HepG2 (cell line): Measurements from ENCODE around the gene HDGF. TPM values are rescaled to one million over a fixed set of nuclear protein-coding genes. Genes with fewer than 3 reads are reported as not detected.

Experiments used
- ATAC-seq: fragments of 200-7000 bp; cut with Tn5 transposase; 3 replicates; pipeline ENCODE4 v1.9.1; 2020; ENCODE audit warnings: mild to moderate bottlenecking, moderate library complexity
- BruUV-seq: library from RNA; stranded (reverse); fragments of 400-500 nt; replicated peaks from 2 replicates; lab custom pipeline; 2021; lab: Mats Ljungman, UMichigan
- CTCF ChIA-PET: fragments of 300-600 bp; formaldehyde crosslinking; extraction: SDS; loops from one replicate; lab custom pipeline; 2021; ENCODE audit warnings: low total read pairs, inconsistent platforms, low intra/inter-chr PET ratio; lab: Yijun Ruan, JAX
- POLR2A ChIA-PET: fragments of 350-600 bp; sonication (Branson Sonifier 250); formaldehyde crosslinking; loops from one replicate; lab custom pipeline; 2020; ENCODE audit warnings: antibody characterized with exemption, inconsistent platforms; lab: Yijun Ruan, JAX
- DNase-seq: peaks from one replicate; pipeline ENCODE4 v3.0.0-alpha.2; 2015; ENCODE audit warnings: low spot score
- FAIRE-seq: peaks from 3 replicates; lab custom pipeline; 2011; peaks lifted over from hg19 to GRCh38; lab: Jason Lieb, UNC
- H2AFZ ChIP-seq: one replicate; pipeline ENCODE4 v1.6.1; 2011; ENCODE audit warnings: low read length, inconsistent platforms
- H3K27ac ChIP-seq: fragments of 300-600 bp; 3 replicates; pipeline ENCODE4 v1.8.0; 2011; ENCODE audit warnings: mixed run types, mild to moderate bottlenecking, mixed read lengths, low read length, inconsistent platforms; ENCODE audit not compliant: insufficient read depth; ENCODE audit errors: extremely low read length
- H3K27me3 ChIP-seq, 2 experiments: fragments of 200-600 bp in 1 of 2; 2 replicates in 1 of 2; 3 replicates in 1 of 2; pipeline versions ENCODE4 v1.6.0 to v1.8.0; 2011; ENCODE audit warnings: low read length in 2 of 2, mild to moderate bottlenecking in 2 of 2, moderate library complexity in 2 of 2, inconsistent platforms in 1 of 2; ENCODE audit not compliant: insufficient read depth in 2 of 2, control insufficient read depth in 1 of 2
- H3K36me3 ChIP-seq, 2 experiments: fragments of 200-600 bp in 1 of 2; replicated peaks in 1 of 2; 2 replicates in 1 of 2; 3 replicates in 1 of 2; pipeline versions ENCODE4 v1.5.1 to v1.8.0; 2011; ENCODE audit warnings: low read length in 2 of 2, inconsistent platforms in 1 of 2; ENCODE audit not compliant: insufficient read depth in 2 of 2, control insufficient read depth in 1 of 2
- H3K4me1 ChIP-seq: 2 replicates; pipeline ENCODE4 v1.5.1; 2012; ENCODE audit warnings: low read length, inconsistent platforms; ENCODE audit not compliant: insufficient read depth
- H3K4me2 ChIP-seq: 2 replicates; pipeline ENCODE4 v1.6.0; 2011; ENCODE audit warnings: low read depth, low read length, inconsistent platforms
- H3K4me3 ChIP-seq, 3 experiments: fragments of 200-600 bp in 1 of 3; sonication (generic), shearing (Covaris generic) in 1 of 3; replicated peaks in 1 of 3; 2 replicates each; pipeline ENCODE4 v1.5.1; 2011 to 2016; ENCODE audit warnings: low read length in 3 of 3, inconsistent platforms in 2 of 3, low read depth in 2 of 3, mild to moderate bottlenecking in 2 of 3, control low read depth in 1 of 3, mixed read lengths in 1 of 3; ENCODE audit not compliant: insufficient read depth in 1 of 3
- H3K79me2 ChIP-seq: one replicate; pipeline ENCODE4 v1.6.1; 2011; ENCODE audit warnings: low read length, inconsistent platforms; ENCODE audit not compliant: insufficient read depth
- H3K9ac ChIP-seq: 2 replicates; pipeline ENCODE4 v1.6.0; 2011; ENCODE audit warnings: mild to moderate bottlenecking, low read depth, low read length, inconsistent platforms; ENCODE audit not compliant: insufficient read depth
- H3K9me3 ChIP-seq: 2 replicates; pipeline ENCODE4 v1.5.1; 2012; ENCODE audit warnings: mild to moderate bottlenecking, low read length
- H4K20me1 ChIP-seq: 2 replicates; pipeline ENCODE4 v1.6.0; 2011; ENCODE audit warnings: inconsistent platforms, mild to moderate bottlenecking, low read length, moderate library complexity; ENCODE audit not compliant: insufficient read depth
- BCL6 ChIP-seq: IDR thresholded peaks from 2 replicates; pipeline ENCODE4 v1.6.1; 2016; ENCODE audit warnings: missing genetic modification reagents, missing compliant biosample characterization
- DZIP1 ChIP-seq: sonication (generic); formaldehyde crosslinking; IDR thresholded peaks from 2 replicates; pipeline ENCODE4 v1.5.0; 2020; ENCODE audit warnings: mild to moderate bottlenecking, missing genetic modification reagents
- FOXK2 ChIP-seq: fragments of 450-650 bp; IDR thresholded peaks from 2 replicates; pipeline ENCODE4 v1.6.1; 2016
- HNRNPUL1 ChIP-seq: fragments of 200-400 bp; formaldehyde crosslinking; IDR thresholded peaks from 2 replicates; pipeline ENCODE4 v1.6.1; 2017; ENCODE audit warnings: low read depth, mild to moderate bottlenecking, low read length, moderate library complexity
- HOXA7 ChIP-seq: sonication (generic); formaldehyde crosslinking; IDR thresholded peaks from 2 replicates; pipeline ENCODE4 v1.8.1; 2022; ENCODE audit warnings: mild to moderate bottlenecking, missing genetic modification reagents, moderate library complexity
- PCBP1 ChIP-seq: fragments of 200-400 bp; formaldehyde crosslinking; IDR thresholded peaks from 2 replicates; pipeline ENCODE4 v1.6.1; 2017; ENCODE audit warnings: mild to moderate bottlenecking, low read depth, low read length, borderline replicate concordance
- POLR2AphosphoS5 ChIP-seq: IDR thresholded peaks from 2 replicates; pipeline ENCODE4 v1.6.1; 2012; ENCODE audit warnings: low read depth, low read length
- RNF2 ChIP-seq: fragments of 450-650 bp; conservative IDR thresholded peaks from 2 replicates; pipeline ENCODE4 v1.6.1; 2016; ENCODE audit warnings: low read depth
- SNAI1 ChIP-seq: sonication (generic); formaldehyde crosslinking; IDR thresholded peaks from 2 replicates; pipeline ENCODE4 v1.5.0; 2020; ENCODE audit warnings: mild to moderate bottlenecking, missing genetic modification reagents, borderline replicate concordance
- TMF1 ChIP-seq: sonication (generic); formaldehyde crosslinking; IDR thresholded peaks from 2 replicates; pipeline ENCODE4 v1.8.1; 2022; ENCODE audit warnings: low read depth, missing genetic modification reagents
- TOPORS ChIP-seq: sonication (generic); formaldehyde crosslinking; IDR thresholded peaks from 2 replicates; pipeline ENCODE4 v1.8.0; 2023; ENCODE audit warnings: mild to moderate bottlenecking, missing genetic modification reagents
- ZEB1 ChIP-seq: IDR thresholded peaks from 2 replicates; pipeline ENCODE4 v1.6.1; 2012; ENCODE audit warnings: mild to moderate bottlenecking, low read depth, inconsistent platforms; ENCODE audit not compliant: insufficient replicate concordance
- ZNF251 ChIP-seq: sonication (generic); formaldehyde crosslinking; IDR thresholded peaks from 2 replicates; pipeline ENCODE4 v1.9.0; 2021; ENCODE audit warnings: mild to moderate bottlenecking, missing genetic modification reagents
- ZNF281 ChIP-seq: sonication (generic); formaldehyde crosslinking; IDR thresholded peaks from 2 replicates; pipeline ENCODE4 v1.4.0; 2020; ENCODE audit warnings: missing genetic modification reagents, borderline replicate concordance
- ZNF563 ChIP-seq: sonication (generic); formaldehyde crosslinking; IDR thresholded peaks from 2 replicates; pipeline ENCODE4 v1.8.0; 2022; ENCODE audit warnings: mild to moderate bottlenecking, moderate library complexity, missing genetic modification reagents
- ZNF605 ChIP-seq: sonication (generic); formaldehyde crosslinking; IDR thresholded peaks from 2 replicates; pipeline ENCODE4 v1.8.0; 2022; ENCODE audit warnings: mild to moderate bottlenecking, missing genetic modification reagents
- ZNF780A ChIP-seq: sonication (generic); formaldehyde crosslinking; IDR thresholded peaks from 2 replicates; pipeline ENCODE4 v1.8.0; 2022; ENCODE audit warnings: mild to moderate bottlenecking, missing genetic modification reagents, moderate library complexity
- ZNF816 ChIP-seq: sonication (generic); formaldehyde crosslinking; IDR thresholded peaks from 2 replicates; pipeline ENCODE4 v1.8.0; 2022; ENCODE audit warnings: missing genetic modification reagents, mild to moderate bottlenecking, borderline replicate concordance
- ZNF841 ChIP-seq: sonication (generic); formaldehyde crosslinking; IDR thresholded peaks from 2 replicates; pipeline ENCODE4 v1.8.1; 2023; ENCODE audit warnings: missing genetic modification reagents, borderline replicate concordance
- WGBS: methylation state at CpG from one replicate; pipeline ENCODE4 v1.1.6; 2017; ENCODE audit warnings: low lambda C conversion rate; 5-methylcytosine and 5-hydroxymethylcytosine counted together
- in situ Hi-C: cut with HindIII; loops from 2 replicates; pipeline ENCODE4 v1.10.0; 2017; ENCODE audit warnings: low pct_unique_long_range_greater_than_20kb; ENCODE audit not compliant: extremely low pct_ligation_motif_present
- intact Hi-C: fragments of 100-400 bp; cut with micrococcal nuclease; formaldehyde crosslinking; loops from one replicate; pipeline ENCODE4 v1.10.0; 2022; ENCODE audit not compliant: unreplicated experiment
- polyA plus RNA-seq, 8 experiments: library from polyadenylated mRNA; depleted of rRNA in 3 of 8; stranded (reverse) in 7 of 8; unstranded in 1 of 8; fragments of >200 nt; fragmentation: Illumina TruSeq in 4 of 8; extraction: Trizol in 4 of 8; gene quantifications; 2 replicates each; pipeline versions ENCODE4 v1.2.1 to v1.2.3, GENCODE V29; 2011 to 2016; ENCODE audit warnings: low read depth in 4 of 8, missing spikeins in 1 of 8, mixed read lengths in 1 of 8; ENCODE audit not compliant: insufficient read depth in 1 of 8
- total RNA-seq, 5 experiments: library from RNA; depleted of rRNA; stranded (reverse); fragments of >200 nt; fragmentation: Illumina TruSeq; extraction: Trizol; gene quantifications; 2 replicates each; pipeline ENCODE4 v1.2.3, GENCODE V29; 2016; ENCODE audit warnings: low read depth in 1 of 5

Gene HDGF
- total and polyA plus RNA-seq, 2 of the 13 experiments (the other 11 are each of a cell fraction or from before 2014, with no cell fraction given), result 156 to 196 TPM

DNA sequence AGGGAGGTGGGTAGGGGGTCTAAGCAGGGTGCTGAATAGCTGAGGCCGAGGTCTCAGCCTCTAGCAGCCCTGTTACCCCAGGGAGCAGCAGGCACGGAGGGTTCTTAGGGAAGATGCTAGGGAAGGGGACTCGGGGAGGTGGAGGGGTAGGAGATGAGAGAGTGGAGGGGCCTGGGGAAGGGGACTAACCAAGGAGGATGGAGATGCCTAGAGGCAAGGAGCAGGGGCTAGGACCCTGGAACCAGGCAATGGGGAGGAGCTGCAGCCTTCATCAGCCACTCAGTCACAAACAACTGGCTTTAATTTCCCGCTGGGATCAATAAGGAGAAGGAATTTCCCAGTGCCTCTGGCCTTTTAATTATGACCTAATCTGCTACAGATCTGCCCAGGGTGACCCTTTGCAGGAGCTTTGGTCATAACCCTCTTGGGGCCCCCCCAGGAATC is 43.2 kb downstream of the HDGF start (continued):
- TF ChIP-seq RNF2 (no peak), ZNF605 (CRISPR knock-in tag) (no peak), POLR2AphosphoS5 (no peak), TOPORS (CRISPR knock-in tag) (no peak), TMF1 (no peak)

DNA sequence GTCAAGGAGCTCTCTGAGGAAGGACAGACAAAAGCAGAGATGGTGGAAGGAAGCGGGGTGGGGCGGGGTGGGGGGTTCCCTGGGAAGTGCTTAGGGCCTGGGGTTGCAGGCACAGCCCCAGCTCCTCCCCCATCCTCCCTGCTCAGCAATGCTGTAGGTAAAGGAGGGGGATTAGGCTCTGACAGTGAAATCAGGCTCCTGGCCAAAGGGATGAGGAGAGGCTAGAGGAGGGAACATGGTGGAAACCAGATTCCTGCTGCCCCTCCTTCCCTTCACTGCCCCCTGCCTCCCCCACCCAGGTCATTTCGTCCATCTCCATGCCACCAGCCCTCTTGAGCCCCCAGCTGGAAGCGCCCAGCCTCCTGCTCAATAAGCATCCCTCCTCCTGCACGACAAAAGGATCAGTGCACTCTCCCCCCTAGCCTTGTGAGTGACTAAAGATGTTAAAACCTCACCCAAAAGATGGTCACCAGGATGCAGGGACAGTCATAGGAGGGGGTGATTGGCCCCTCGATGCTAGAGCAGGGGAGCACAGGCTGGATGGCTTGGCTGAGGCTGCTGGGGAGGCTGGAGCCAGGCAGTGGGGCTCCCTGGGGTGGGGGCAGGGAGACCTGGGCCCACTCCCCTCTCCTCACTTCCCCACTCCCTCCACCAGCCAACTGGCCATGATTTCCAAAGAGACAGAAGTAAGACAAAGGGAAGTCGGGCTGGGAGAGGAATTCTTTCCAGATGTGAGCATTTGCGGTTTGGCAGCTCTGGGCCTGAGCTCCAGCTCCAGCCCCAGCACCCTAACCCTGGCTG is 43.9 kb downstream of the HDGF start:
- H3K9ac ChIP-seq, result no peak overlapping the region
- ATAC-seq (no peak), FAIRE-seq (no peak), DNase-seq (no peak)
- no TSS peak for BruUV-seq
- peaks cover 29% of the 10 kb centered on the region for H3K4me1 ChIP-seq
- no peaks in the 10 kb centered on the region for H3K9me3 ChIP-seq
- in situ Hi-C loops, result no loop called here
- no peak overlapping the region for H2AFZ ChIP-seq
- H3K79me2 ChIP-seq, result no peaks in the 10 kb centered on the region
- POLR2A ChIA-PET, result interaction anchor here (1.5 to 3.2 kb wide), 3 partner anchors 16 to 19 kb away, joined by 3 to 20 read pairs (median 8); partner anchors contain the start of genes ISG20L2 and METTL25B
- WGBS, result 29% methylated on average over 8 of the region's 8 CpGs
- no peak overlapping the region for H3K4me2 ChIP-seq
- H3K27me3 ChIP-seq, result peaks cover 11 to 71% of the 10 kb centered on the region in 2 experiments
- H4K20me1 ChIP-seq, result no peaks in the 10 kb centered on the region
- H3K27ac ChIP-seq, result no peak overlapping the region
- no peaks in the 10 kb centered on the region for H3K36me3 ChIP-seq
- no peak overlapping the region for H3K4me3 ChIP-seq
- CTCF ChIA-PET, result interaction anchor here (1.6 kb wide), 1 partner anchor 18 kb away, joined by 3 read pairs; no protein-coding TSS in a partner anchor
- intact Hi-C loops, result no loop called here
- TF ChIP-seq DZIP1 (CRISPR knock-in tag) (no peak), ZEB1 (no peak), HNRNPUL1 (no peak), PCBP1 (no peak), ZNF841 (CRISPR knock-in tag) (no peak), ZNF251 (no peak), ZNF563 (CRISPR knock-in tag) (no peak), ZNF816 (CRISPR knock-in tag) (no peak), ZNF281 (CRISPR knock-in tag) (no peak), BCL6 (no peak), HOXA7 (CRISPR knock-in tag) (no peak), ZNF780A (CRISPR knock-in tag) (no peak), FOXK2 (no peak), SNAI1 (CRISPR knock-in tag) (no peak)
